HL-60 (cell line): Measurements from ENCODE around the gene RAB27A.

Source experiments
- DNase-seq, 2 experiments: peaks; one replicate each; pipeline ENCODE4 v3.0.0-alpha.2; 2010 to 2020; ENCODE audit warnings: low read depth in 1 of 2, low spot score in 1 of 2
- H3K27ac ChIP-seq: fragments of 250-450 bp; sonication (Bioruptor Pico); replicated peaks from 2 replicates; pipeline ENCODE4 v1.5.1; 2020; ENCODE audit warnings: mild to moderate bottlenecking, moderate library complexity
- H3K27me3 ChIP-seq: fragments of 250-450 bp; sonication (Bioruptor Pico); 2 replicates; pipeline ENCODE4 v1.5.1; 2021; ENCODE audit warnings: mild to moderate bottlenecking, moderate library complexity; ENCODE audit not compliant: insufficient read depth, poor library complexity, severe bottlenecking
- H3K4me3 ChIP-seq: replicated peaks from 2 replicates; pipeline ENCODE4 v1.5.1; 2011; ENCODE audit warnings: mild to moderate bottlenecking, control low read depth, low read length; ENCODE audit not compliant: insufficient read depth
- GABPA ChIP-seq: IDR thresholded peaks from 2 replicates; pipeline ENCODE4 v1.6.1; 2012; ENCODE audit warnings: low read depth
- POLR2AphosphoS5 ChIP-seq: IDR thresholded peaks from 2 replicates; pipeline ENCODE4 v1.6.1; 2012; ENCODE audit warnings: low read depth
- SPI1 ChIP-seq: IDR thresholded peaks from 2 replicates; pipeline ENCODE4 v1.6.1; 2012; ENCODE audit warnings: low read depth, mild to moderate bottlenecking, borderline replicate concordance
- long read RNA-seq: library from polyadenylated mRNA; unstranded; transcript quantifications from one replicate; pipeline ENCODE4 v2.0.0, GENCODE V29; 2020
- TF ChIP-seq, protein P1 (sequence below): IDR thresholded peaks from 2 replicates; pipeline ENCODE4 v1.6.1; 2012; ENCODE audit warnings: low read depth; ENCODE audit not compliant: insufficient replicate concordance
- TF ChIP-seq, protein P2 (sequence below): IDR thresholded peaks from one replicate; pipeline ENCODE4 v1.5.1; 2011; ENCODE audit warnings: low read length, control low read depth, inconsistent platforms; ENCODE audit not compliant: insufficient read depth

The RAB27A gene
- long read RNA-seq, transcript RAB27A-201 (7 exons, 3,446 nt): major isoform, 246 of 299 reads
- long read RNA-seq, partial matches to known transcripts: 4 of 299 reads
- long read RNA-seq, other reads (novel, unspliced or antisense): 46 of 299 reads

DNA sequence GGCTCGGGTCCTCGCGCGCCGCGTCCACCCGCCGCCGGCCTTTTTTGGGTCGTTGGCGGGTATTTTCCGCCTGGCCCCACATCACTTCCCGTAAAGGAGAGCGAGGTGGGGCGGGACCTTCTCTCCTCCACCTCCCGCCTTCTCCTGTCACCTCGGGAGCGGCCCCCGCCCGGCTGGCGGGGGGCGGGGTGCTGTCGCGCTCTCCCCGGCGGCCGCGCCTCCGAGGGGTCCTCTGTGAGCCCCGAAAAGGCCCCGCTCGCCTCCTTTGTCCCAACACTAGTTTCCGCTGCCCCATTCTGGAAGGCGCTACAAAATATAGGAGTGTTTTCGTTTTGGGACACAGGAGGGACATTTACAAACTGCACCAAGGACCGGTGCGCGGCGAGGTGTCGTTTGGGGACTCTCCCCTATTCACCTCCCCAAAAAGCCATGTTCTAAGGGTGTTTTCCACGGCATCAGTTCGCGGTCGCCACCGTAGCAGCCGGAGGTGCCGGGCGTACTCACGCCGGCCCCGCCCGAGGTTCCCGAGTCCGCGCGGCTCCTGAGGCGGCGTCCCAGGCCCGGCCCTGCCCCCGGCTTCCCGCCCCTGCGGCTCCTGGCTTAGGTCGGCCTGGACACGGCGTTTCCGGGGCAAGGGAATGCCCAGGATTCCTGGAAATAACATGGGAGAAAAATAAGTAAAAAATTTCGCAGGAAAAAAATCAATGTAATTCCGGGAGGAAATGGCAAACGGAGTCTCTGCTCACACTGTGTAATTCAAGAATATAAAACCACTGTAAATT is at the start of gene RAB27A:
RAB27A (minus strand) TSS at position 68 of the 782 bp plus-strand sequence. CDS start 54,879 bp downstream, outside the sequence.
- DNase-seq: peak in 1 of 2 experiments; percentile 83
- TF ChIP-seq POLR2AphosphoS5 (peak; percentile 50), SPI1 (peak; percentile 54)
- TF ChIP-seq, protein P1, sequence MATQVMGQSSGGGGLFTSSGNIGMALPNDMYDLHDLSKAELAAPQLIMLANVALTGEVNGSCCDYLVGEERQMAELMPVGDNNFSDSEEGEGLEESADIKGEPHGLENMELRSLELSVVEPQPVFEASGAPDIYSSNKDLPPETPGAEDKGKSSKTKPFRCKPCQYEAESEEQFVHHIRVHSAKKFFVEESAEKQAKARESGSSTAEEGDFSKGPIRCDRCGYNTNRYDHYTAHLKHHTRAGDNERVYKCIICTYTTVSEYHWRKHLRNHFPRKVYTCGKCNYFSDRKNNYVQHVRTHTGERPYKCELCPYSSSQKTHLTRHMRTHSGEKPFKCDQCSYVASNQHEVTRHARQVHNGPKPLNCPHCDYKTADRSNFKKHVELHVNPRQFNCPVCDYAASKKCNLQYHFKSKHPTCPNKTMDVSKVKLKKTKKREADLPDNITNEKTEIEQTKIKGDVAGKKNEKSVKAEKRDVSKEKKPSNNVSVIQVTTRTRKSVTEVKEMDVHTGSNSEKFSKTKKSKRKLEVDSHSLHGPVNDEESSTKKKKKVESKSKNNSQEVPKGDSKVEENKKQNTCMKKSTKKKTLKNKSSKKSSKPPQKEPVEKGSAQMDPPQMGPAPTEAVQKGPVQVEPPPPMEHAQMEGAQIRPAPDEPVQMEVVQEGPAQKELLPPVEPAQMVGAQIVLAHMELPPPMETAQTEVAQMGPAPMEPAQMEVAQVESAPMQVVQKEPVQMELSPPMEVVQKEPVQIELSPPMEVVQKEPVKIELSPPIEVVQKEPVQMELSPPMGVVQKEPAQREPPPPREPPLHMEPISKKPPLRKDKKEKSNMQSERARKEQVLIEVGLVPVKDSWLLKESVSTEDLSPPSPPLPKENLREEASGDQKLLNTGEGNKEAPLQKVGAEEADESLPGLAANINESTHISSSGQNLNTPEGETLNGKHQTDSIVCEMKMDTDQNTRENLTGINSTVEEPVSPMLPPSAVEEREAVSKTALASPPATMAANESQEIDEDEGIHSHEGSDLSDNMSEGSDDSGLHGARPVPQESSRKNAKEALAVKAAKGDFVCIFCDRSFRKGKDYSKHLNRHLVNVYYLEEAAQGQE: peak; percentile 24
- TF ChIP-seq, protein P2, sequence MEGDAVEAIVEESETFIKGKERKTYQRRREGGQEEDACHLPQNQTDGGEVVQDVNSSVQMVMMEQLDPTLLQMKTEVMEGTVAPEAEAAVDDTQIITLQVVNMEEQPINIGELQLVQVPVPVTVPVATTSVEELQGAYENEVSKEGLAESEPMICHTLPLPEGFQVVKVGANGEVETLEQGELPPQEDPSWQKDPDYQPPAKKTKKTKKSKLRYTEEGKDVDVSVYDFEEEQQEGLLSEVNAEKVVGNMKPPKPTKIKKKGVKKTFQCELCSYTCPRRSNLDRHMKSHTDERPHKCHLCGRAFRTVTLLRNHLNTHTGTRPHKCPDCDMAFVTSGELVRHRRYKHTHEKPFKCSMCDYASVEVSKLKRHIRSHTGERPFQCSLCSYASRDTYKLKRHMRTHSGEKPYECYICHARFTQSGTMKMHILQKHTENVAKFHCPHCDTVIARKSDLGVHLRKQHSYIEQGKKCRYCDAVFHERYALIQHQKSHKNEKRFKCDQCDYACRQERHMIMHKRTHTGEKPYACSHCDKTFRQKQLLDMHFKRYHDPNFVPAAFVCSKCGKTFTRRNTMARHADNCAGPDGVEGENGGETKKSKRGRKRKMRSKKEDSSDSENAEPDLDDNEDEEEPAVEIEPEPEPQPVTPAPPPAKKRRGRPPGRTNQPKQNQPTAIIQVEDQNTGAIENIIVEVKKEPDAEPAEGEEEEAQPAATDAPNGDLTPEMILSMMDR: no peak
- Histone ChIP-seq H3K4me3 (peak within 1 kb of the TSS; percentile 70), H3K27ac (peak within 1 kb of the TSS; percentile 96), H3K27me3 (no peaks in the 10 kb centered on the region)

DNA sequence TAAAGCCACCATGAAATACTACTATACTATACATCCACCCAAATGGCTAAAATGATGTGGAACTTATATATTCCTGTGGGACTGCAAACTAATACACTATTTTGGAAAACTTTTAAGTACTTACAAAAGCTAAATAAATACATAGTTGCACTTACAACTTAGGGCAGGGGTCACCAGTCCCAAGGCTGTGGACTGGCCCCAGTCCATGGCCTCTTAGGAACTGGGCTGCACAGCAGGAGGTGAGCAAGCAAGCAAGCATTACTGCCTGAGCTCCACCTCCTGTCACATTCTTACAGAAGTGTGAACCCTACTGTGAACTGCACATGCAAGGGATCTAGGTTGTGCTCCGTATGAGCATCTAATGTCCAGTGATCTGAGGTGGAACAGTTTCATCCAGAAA is 47.5 kb upstream of the RAB27A start:
- TF ChIP-seq GABPA: no peak
- TF ChIP-seq SPI1: no peak
- TF ChIP-seq, protein P1: no peak
- no peak for TF ChIP-seq POLR2AphosphoS5
- TF ChIP-seq, protein P2: no peak
- no peak overlapping the region for H3K4me3 ChIP-seq
- H3K27ac ChIP-seq: no peak overlapping the region
- no peak for DNase-seq
- H3K27me3 ChIP-seq: no peaks in the 10 kb centered on the region

DNA sequence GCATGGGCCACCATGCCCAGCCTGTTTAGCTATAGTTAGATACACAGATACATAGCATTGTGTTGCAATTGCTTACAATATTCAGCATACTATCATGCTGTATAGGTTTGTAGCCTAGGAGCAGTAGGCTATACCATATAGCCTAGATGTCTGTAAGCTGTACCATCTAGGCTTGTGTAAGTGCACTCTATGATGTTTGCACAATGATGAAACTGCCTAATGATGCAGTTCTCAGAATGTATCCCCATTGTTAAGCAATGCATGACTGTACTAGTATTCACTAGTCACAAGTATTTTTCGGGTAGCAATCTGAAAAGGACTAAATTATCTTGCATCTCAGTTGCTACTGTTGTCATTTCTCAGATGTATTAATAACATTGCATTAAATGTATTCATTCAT is 45.4 kb upstream of the RAB27A start:
- no peaks in the 10 kb centered on the region for H3K27me3 ChIP-seq
- TF ChIP-seq SPI1 (no peak), GABPA (no peak)
- peak in 1 of 2 experiments; percentile 6 for DNase-seq
- H3K4me3 ChIP-seq: no peak overlapping the region
- no peak overlapping the region for H3K27ac ChIP-seq

DNA sequence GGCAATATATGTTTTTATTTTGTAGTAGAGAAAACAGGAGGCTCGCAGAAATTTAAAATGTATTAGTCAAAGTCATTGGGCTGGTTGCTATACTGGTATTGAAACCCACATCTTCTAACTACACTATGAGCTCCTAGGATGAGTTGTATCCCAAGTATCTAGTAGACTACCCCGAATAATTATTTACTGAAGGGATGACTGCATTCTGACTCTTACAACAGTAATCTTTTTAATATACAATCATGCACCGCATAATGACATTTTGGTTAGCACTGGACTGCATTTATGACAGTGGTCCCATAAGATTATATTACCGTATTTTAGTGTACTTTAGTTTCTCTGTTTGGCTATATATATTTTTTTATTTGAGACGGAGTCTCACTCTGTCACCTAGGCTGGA is 44.8 kb upstream of the RAB27A start:
- no peak for TF ChIP-seq GABPA
- TF ChIP-seq, protein P2: no peak
- no peak for TF ChIP-seq SPI1
- TF ChIP-seq, protein P1: no peak
- TF ChIP-seq POLR2AphosphoS5: no peak
- no peak for DNase-seq
- Histone ChIP-seq H3K4me3 (no peak overlapping the region), H3K27ac (no peak overlapping the region), H3K27me3 (no peaks in the 10 kb centered on the region)
